ENCODE results near the gene GLP1R.

- TF ChIP-seq CTCF (IDR thresholded peaks at IDR 0.05) (no peak), RCOR1 (IDR thresholded peaks at IDR 0.05; ENCODE audit: low read length) (no peak), EP300 (IDR thresholded peaks at IDR 0.05; ENCODE audit: borderline replicate concordance in 1 of 2, low read depth in 1 of 2, low read length in 1 of 2) (no peak), EZH2phosphoT487 (IDR thresholded peaks at IDR 0.05; ENCODE audit: borderline replicate concordance, low read depth) (no peak), RAD21 (IDR thresholded peaks at IDR 0.05; ENCODE audit: low read length) (no peak), NFIC (IDR thresholded peaks at IDR 0.05; ENCODE audit: borderline replicate concordance) (no peak), TAF1 (IDR thresholded peaks at IDR 0.05; ENCODE audit: borderline replicate concordance, low read depth, low read length) (no peak)
These were observed 24.2 kb downstream of the GLP1R start for GRCh38 chr6:39072830-39073229.

Data from SK-N-SH (cell line).